H9 (cell line): Measurements from ENCODE around the gene FSTL4. TPM values are rescaled to one million over a fixed set of nuclear protein-coding genes. Genes with fewer than 3 reads are reported as not detected.

Experiments used
- DNase-seq: peaks from one replicate; pipeline ENCODE4 v3.0.0-alpha.2; 2017
- H2AFZ ChIP-seq: one replicate; pipeline ENCODE4 v1.6.1; 2013; ENCODE audit warnings: mild to moderate bottlenecking, low read length, control low read depth, moderate library complexity
- H2AK5ac ChIP-seq: 2 replicates; pipeline ENCODE4 v1.6.1; 2013; ENCODE audit warnings: low read length, control low read depth, mixed read lengths; ENCODE audit not compliant: insufficient read length
- H2BK120ac ChIP-seq: one replicate; pipeline ENCODE4 v1.6.1; 2013; ENCODE audit warnings: low read depth, mild to moderate bottlenecking, low read length, control low read depth, inconsistent platforms; ENCODE audit not compliant: poor library complexity, severe bottlenecking
- H2BK12ac ChIP-seq: 2 replicates; pipeline ENCODE4 v1.6.1; 2013; ENCODE audit warnings: low read length, control low read depth, mixed read lengths, low read depth; ENCODE audit not compliant: insufficient read length
- H2BK15ac ChIP-seq: 2 replicates; pipeline ENCODE4 v1.6.1; 2013; ENCODE audit warnings: low read depth, low read length, control low read depth
- H2BK20ac ChIP-seq: one replicate; pipeline ENCODE4 v1.6.1; 2013; ENCODE audit warnings: low read depth, mild to moderate bottlenecking, low read length, control low read depth, inconsistent platforms; ENCODE audit not compliant: poor library complexity, severe bottlenecking
- H2BK5ac ChIP-seq: 2 replicates; pipeline ENCODE4 v1.6.1; 2013; ENCODE audit warnings: low read length, control low read depth, mixed read lengths; ENCODE audit not compliant: insufficient read length
- H3K14ac ChIP-seq: 2 replicates; pipeline ENCODE4 v1.6.1; 2013; ENCODE audit warnings: low read length, control low read depth; ENCODE audit not compliant: insufficient read depth
- H3K18ac ChIP-seq: 2 replicates; pipeline ENCODE4 v1.6.1; 2013; ENCODE audit warnings: low read depth, mild to moderate bottlenecking, mixed read lengths, low read length, control low read depth; ENCODE audit not compliant: insufficient read length
- H3K23ac ChIP-seq: 2 replicates; pipeline ENCODE4 v1.6.1; 2013; ENCODE audit warnings: low read length, control low read depth, mixed read lengths, low read depth; ENCODE audit not compliant: insufficient read length
- H3K23me2 ChIP-seq: 2 replicates; pipeline ENCODE4 v1.6.1; 2013; ENCODE audit warnings: low read depth, mild to moderate bottlenecking, mixed read lengths, low read length, control low read depth; ENCODE audit not compliant: insufficient read length, poor library complexity, severe bottlenecking
- H3K27ac ChIP-seq: 2 replicates; pipeline ENCODE4 v1.5.1; 2013; ENCODE audit warnings: low read length, control low read depth, mixed read lengths, low read depth; ENCODE audit not compliant: insufficient read length
- H3K27me3 ChIP-seq: 2 replicates; pipeline ENCODE4 v1.6.1; 2013; ENCODE audit warnings: low read length, control low read depth, inconsistent platforms; ENCODE audit not compliant: insufficient read depth
- H3K4ac ChIP-seq: 2 replicates; pipeline ENCODE4 v1.6.1; 2013; ENCODE audit warnings: low read depth, mild to moderate bottlenecking, control low read depth, inconsistent platforms, low read length, moderate library complexity
- H3K4me1 ChIP-seq: 2 replicates; pipeline ENCODE4 v1.6.1; 2013; ENCODE audit warnings: low read length, control low read depth, inconsistent platforms; ENCODE audit not compliant: insufficient read depth
- H3K4me2 ChIP-seq: 2 replicates; pipeline ENCODE4 v1.6.1; 2013; ENCODE audit warnings: low read length, control low read depth, mixed read lengths; ENCODE audit not compliant: insufficient read length, insufficient read depth
- H3K56ac ChIP-seq: 2 replicates; pipeline ENCODE4 v1.6.1; 2013; ENCODE audit warnings: low read depth, mild to moderate bottlenecking, mixed read lengths, low read length, control low read depth; ENCODE audit not compliant: insufficient read length
- H3K79me1 ChIP-seq: 2 replicates; pipeline ENCODE4 v1.6.1; 2013; ENCODE audit warnings: low read depth, mild to moderate bottlenecking, moderate library complexity, low read length, control low read depth, inconsistent platforms; ENCODE audit not compliant: insufficient read depth, poor library complexity, severe bottlenecking
- H3K79me2 ChIP-seq: 2 replicates; pipeline ENCODE4 v1.6.1; 2013; ENCODE audit warnings: low read length, control low read depth, inconsistent platforms; ENCODE audit not compliant: insufficient read depth
- H3K9ac ChIP-seq: 2 replicates; pipeline ENCODE4 v1.6.1; 2013; ENCODE audit warnings: low read length, control low read depth, mixed read lengths; ENCODE audit not compliant: insufficient read length; ENCODE audit errors: extremely low read depth
- H3K9me3 ChIP-seq: one replicate; pipeline ENCODE4 v1.6.1; 2013; ENCODE audit warnings: low read depth, low read length, inconsistent platforms; ENCODE audit not compliant: control insufficient read depth
- H3T11ph ChIP-seq: one replicate; pipeline ENCODE4 v1.6.1; 2013; ENCODE audit warnings: mild to moderate bottlenecking, low read length, control low read depth, inconsistent platforms
- H4K20me1 ChIP-seq: one replicate; pipeline ENCODE4 v1.6.1; 2013; ENCODE audit not compliant: control insufficient read depth, insufficient read length, insufficient read depth
- H4K5ac ChIP-seq: 2 replicates; pipeline ENCODE4 v1.6.1; 2013; ENCODE audit warnings: low read depth, mild to moderate bottlenecking, mixed read lengths, low read length, control low read depth; ENCODE audit not compliant: insufficient read length
- H4K8ac ChIP-seq: replicated peaks from 2 replicates; pipeline ENCODE4 v1.6.1; 2013; ENCODE audit warnings: low read length, control low read depth, mixed read lengths, low read depth; ENCODE audit not compliant: insufficient read length
- H4K91ac ChIP-seq: 2 replicates; pipeline ENCODE4 v1.6.1; 2013; ENCODE audit warnings: low read depth, mild to moderate bottlenecking, moderate library complexity, mixed read lengths, low read length, control low read depth; ENCODE audit not compliant: insufficient read length
- H3K27ac Mint-ChIP-seq, 3 experiments: 2 replicates in 2 of 3; 3 replicates in 1 of 3; pipeline ENCODE4 v1.8.0; 2020 to 2021; ENCODE audit warnings: mixed read lengths in 3 of 3, mild to moderate bottlenecking in 1 of 3, moderate library complexity in 1 of 3
- H3K27me3 Mint-ChIP-seq: 2 replicates; pipeline ENCODE4 v1.8.0; 2021; ENCODE audit warnings: low read depth, mild to moderate bottlenecking, moderate library complexity, mixed read lengths
- H3K36me3 Mint-ChIP-seq, 3 experiments: 2 replicates in 2 of 3; 3 replicates in 1 of 3; pipeline ENCODE4 v1.8.0; 2020 to 2021; ENCODE audit warnings: low read depth in 3 of 3, mixed read lengths in 3 of 3; ENCODE audit not compliant: insufficient read depth in 1 of 3
- H3K4me1 Mint-ChIP-seq, 2 experiments: 2 replicates each; pipeline ENCODE4 v1.8.0; 2020; ENCODE audit warnings: mixed read lengths in 2 of 2
- H3K4me3 Mint-ChIP-seq, 2 experiments: 2 replicates in 1 of 2; 3 replicates in 1 of 2; pipeline ENCODE4 v1.8.0; 2020 to 2021; ENCODE audit warnings: mild to moderate bottlenecking in 2 of 2, mixed read lengths in 2 of 2, moderate library complexity in 1 of 2
- H3K9me3 Mint-ChIP-seq, 2 experiments: 2 replicates in 1 of 2; 3 replicates in 1 of 2; pipeline ENCODE4 v1.8.0; 2020; ENCODE audit warnings: mild to moderate bottlenecking in 2 of 2, mixed read lengths in 2 of 2, moderate library complexity in 1 of 2
- CTCF ChIP-seq: fragments of 200-600 bp; sonication (generic); conservative IDR thresholded peaks from 3 replicates; pipeline ENCODE4 v1.8.0; 2021; ENCODE audit warnings: antibody characterized with exemption, mild to moderate bottlenecking
- WGBS: extraction: QIAGEN DNeasy Blood & Tissue Kit; methylation state at CpG from one replicate; pipeline ENCODE4 v1.1.7; 2013; ENCODE audit warnings: missing lambda C conversion rate, low lambda C conversion rate, mixed read lengths; ENCODE audit not compliant: insufficient read length; ENCODE audit errors: extremely low coverage; 5-methylcytosine and 5-hydroxymethylcytosine counted together
- total RNA-seq: library from RNA; stranded (reverse); gene quantifications from 2 replicates; pipeline ENCODE4 v1.2.1, GENCODE V29; 2021

The FSTL4 gene
- total RNA-seq, 1 experiment from 2014 or later, result 5.7 TPM

- Histone ChIP-seq H3K18ac (no peak overlapping the region), H3K23ac (no peak overlapping the region), H3K9ac (no peak overlapping the region), H4K8ac (no peak overlapping the region), H3T11ph (no peak overlapping the region), H4K91ac (no peak overlapping the region), H2BK20ac (no peak overlapping the region), H2BK5ac (no peak overlapping the region), H2BK12ac (no peak overlapping the region), H3K27ac (no peak overlapping the region), H4K5ac (no peak overlapping the region), H3K4me1 (no peaks in the 10 kb centered on the region), H2BK15ac (no peak overlapping the region), H3K4me2 (no peak overlapping the region), H3K79me1 (no peaks in the 10 kb centered on the region), H3K79me2 (no peaks in the 10 kb centered on the region), H3K23me2 (no peaks in the 10 kb centered on the region), H2BK120ac (no peak overlapping the region), H3K9me3 (no peaks in the 10 kb centered on the region), H2AK5ac (no peak overlapping the region), H3K4ac (no peak overlapping the region), H3K14ac (no peak overlapping the region), H4K20me1 (no peaks in the 10 kb centered on the region), H2AFZ (no peak overlapping the region), H3K56ac (no peak overlapping the region), H3K27me3 (no peaks in the 10 kb centered on the region)
- no peak for DNase-seq
- Mint-ChIP-seq H3K27me3 (no peaks in the 10 kb centered on the region; the same call in 1 of the 2 replicates), H3K4me1 (peaks cover 5 to 6% of the 10 kb centered on the region in 2 experiments), H3K4me3 (no peak overlapping the region), H3K27ac (no peak overlapping the region), H3K36me3 (no peaks in the 10 kb centered on the region), H3K9me3 (no peaks in the 10 kb centered on the region; a peak in 1 of 5 replicates)
- no CpG with 5 or more reads among the region's 4 CpGs for WGBS
- TF ChIP-seq CTCF, result no peak
These were observed 78.8 kb downstream of the FSTL4 start for GRCh38 chr5:133533541-133533940.
